SK-N-SH treated with all-trans-retinoic acid at 6 μM for 48 hours (cell line): Measurements from ENCODE around the gene RBM47.

Experiments used
- ESRRG ChIP-seq: fragments of 250-450 bp; sonication (Bioruptor Pico); IDR thresholded peaks from 2 replicates; pipeline ENCODE4 v1.6.1; 2021; ENCODE audit warnings: mild to moderate bottlenecking
- RARB ChIP-seq: fragments of 250-450 bp; sonication (Bioruptor Pico); IDR thresholded peaks from 2 replicates; pipeline ENCODE4 v1.8.0; 2021; ENCODE audit warnings: mild to moderate bottlenecking, moderate library complexity
- TCF4 ChIP-seq: fragments of 250-450 bp; sonication (Bioruptor Pico); IDR thresholded peaks from 2 replicates; pipeline ENCODE4 v1.8.0; 2021; ENCODE audit warnings: mild to moderate bottlenecking, moderate library complexity, borderline replicate concordance
- ZFP3 ChIP-seq: fragments of 250-450 bp; sonication (Bioruptor Pico); IDR thresholded peaks from 2 replicates; pipeline ENCODE4 v1.5.0; 2020; ENCODE audit warnings: mild to moderate bottlenecking, moderate library complexity
- ZFP30 ChIP-seq: fragments of 450-650 bp; formaldehyde crosslinking; IDR thresholded peaks from 2 replicates; pipeline ENCODE4 v1.5.0; 2022; ENCODE audit warnings: mild to moderate bottlenecking, moderate library complexity
- TF ChIP-seq, protein P1 (sequence below): fragments of 250-450 bp; sonication (Bioruptor Pico); IDR thresholded peaks from 2 replicates; pipeline ENCODE4 v1.5.1; 2020; ENCODE audit warnings: low read depth, mild to moderate bottlenecking, moderate library complexity
- TF ChIP-seq, protein P2 (sequence below): fragments of 250-450 bp; sonication (Bioruptor Pico); IDR thresholded peaks from 2 replicates; pipeline ENCODE4 v1.8.0; 2020; ENCODE audit warnings: mild to moderate bottlenecking, moderate library complexity, borderline replicate concordance

DNA sequence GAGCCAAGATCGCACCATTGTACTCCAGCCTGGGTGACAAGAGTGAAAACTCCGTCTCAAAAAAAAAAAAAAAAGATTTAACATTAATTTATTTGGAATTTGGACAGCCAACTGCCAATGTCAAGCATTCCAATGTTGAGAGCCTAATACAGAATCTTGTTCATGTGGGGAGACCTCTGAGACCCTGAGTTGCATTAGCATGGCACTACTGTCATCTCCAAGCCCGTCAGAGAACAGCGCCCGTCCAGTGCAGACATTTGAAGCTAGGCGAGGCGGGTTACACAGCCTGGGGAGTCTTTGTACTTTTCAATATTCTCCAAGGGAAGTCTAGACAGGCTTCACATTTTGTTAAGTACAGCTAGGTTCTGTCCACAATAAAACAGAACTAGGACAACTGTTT lies 167.8 kb downstream of the RBM47 start:
- no peak for TF ChIP-seq ZFP30
- TF ChIP-seq ZFP3 (CRISPR knock-in tag), result no peak
- TF ChIP-seq, protein P1, sequence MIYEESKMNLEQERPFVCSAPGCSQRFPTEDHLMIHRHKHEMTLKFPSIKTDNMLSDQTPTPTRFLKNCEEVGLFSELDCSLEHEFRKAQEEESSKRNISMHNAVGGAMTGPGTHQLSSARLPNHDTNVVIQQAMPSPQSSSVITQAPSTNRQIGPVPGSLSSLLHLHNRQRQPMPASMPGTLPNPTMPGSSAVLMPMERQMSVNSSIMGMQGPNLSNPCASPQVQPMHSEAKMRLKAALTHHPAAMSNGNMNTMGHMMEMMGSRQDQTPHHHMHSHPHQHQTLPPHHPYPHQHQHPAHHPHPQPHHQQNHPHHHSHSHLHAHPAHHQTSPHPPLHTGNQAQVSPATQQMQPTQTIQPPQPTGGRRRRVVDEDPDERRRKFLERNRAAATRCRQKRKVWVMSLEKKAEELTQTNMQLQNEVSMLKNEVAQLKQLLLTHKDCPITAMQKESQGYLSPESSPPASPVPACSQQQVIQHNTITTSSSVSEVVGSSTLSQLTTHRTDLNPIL, result no peak
- TF ChIP-seq, protein P2, sequence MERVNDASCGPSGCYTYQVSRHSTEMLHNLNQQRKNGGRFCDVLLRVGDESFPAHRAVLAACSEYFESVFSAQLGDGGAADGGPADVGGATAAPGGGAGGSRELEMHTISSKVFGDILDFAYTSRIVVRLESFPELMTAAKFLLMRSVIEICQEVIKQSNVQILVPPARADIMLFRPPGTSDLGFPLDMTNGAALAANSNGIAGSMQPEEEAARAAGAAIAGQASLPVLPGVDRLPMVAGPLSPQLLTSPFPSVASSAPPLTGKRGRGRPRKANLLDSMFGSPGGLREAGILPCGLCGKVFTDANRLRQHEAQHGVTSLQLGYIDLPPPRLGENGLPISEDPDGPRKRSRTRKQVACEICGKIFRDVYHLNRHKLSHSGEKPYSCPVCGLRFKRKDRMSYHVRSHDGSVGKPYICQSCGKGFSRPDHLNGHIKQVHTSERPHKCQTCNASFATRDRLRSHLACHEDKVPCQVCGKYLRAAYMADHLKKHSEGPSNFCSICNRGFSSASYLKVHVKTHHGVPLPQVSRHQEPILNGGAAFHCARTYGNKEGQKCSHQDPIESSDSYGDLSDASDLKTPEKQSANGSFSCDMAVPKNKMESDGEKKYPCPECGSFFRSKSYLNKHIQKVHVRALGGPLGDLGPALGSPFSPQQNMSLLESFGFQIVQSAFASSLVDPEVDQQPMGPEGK (CRISPR knock-in tag), result no peak
- TF ChIP-seq ESRRG (CRISPR knock-in tag), result no peak
- TF ChIP-seq TCF4 (CRISPR knock-in tag), result no peak
- TF ChIP-seq RARB (CRISPR knock-in tag), result no peak
